Colon (tissue), 2 donors: ENCODE results near the gene THUMPD3.

ENCODE experiments used
- FAIRE-seq: peaks from 2 replicates; lab custom pipeline; 2012; peaks lifted over from hg19 to GRCh38; lab: Jason Lieb, UNC
- donor health status: control.
- donor health status: control.

Gene THUMPD3, protein sequence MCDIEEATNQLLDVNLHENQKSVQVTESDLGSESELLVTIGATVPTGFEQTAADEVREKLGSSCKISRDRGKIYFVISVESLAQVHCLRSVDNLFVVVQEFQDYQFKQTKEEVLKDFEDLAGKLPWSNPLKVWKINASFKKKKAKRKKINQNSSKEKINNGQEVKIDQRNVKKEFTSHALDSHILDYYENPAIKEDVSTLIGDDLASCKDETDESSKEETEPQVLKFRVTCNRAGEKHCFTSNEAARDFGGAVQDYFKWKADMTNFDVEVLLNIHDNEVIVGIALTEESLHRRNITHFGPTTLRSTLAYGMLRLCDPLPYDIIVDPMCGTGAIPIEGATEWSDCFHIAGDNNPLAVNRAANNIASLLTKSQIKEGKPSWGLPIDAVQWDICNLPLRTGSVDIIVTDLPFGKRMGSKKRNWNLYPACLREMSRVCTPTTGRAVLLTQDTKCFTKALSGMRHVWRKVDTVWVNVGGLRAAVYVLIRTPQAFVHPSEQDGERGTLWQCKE

DNA sequence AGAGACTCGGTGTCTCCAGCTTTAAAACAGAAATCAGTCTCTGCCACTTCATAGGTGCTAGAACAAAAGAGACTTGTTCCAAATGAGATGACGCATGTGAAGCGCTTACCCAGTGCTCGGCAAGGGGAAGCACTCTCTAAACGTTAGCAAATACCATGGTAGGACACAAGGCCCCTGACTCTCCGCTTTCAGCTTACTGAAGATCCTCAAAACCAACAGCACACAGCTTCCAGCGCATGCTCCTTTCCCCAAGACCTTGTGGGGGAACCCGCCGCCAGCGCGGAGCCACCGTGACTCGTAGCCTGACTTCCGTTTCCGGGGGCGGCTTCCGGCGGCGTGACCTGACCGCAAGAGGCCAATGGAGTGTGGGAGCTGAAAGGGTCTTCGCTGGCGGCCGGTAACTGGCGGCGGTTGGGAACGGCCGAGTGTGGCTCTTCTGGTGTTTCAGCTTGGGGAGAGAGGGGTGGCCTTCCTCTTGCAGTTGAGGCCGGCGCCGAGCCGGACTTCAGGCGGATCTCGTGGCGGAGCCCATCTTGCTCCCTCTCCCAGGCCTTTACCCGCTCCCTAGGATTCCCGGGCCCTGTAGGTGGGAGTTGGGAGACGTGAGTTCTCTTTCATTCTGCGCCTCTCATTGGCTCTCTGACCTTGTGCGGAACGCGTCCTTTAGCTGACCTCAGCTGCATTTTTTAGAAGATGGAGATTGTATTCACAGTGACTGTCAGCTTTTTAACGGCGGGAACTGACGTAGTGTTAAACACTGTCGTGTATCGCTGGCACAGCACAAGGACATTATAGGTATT lies at the start of gene THUMPD3:
Gene THUMPD3 (plus strand): TSS at position 324 of the 800 bp plus-strand sequence. CDS start 2,015 bp downstream, outside the sequence.
- no peak for FAIRE-seq

DNA sequence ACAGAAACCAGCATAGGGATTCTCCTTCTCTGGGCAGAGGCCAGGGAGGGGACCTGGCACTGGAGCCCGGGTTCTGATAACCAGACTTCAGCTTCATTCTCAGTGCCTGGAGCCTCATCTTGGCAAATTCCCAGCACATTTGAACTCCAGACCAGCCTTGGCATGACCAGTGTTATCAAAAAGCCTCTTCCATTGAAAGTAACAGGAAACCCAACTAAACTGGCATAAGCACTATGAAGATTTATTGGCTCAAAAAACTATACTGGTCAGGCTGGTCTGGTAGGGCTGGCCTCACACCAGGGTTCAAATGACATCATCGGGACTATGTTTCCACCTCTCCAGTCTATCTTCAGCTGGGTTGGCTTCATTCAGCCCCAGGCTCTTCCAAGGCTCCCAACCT lies 48.1 kb upstream of the THUMPD3 start:
- no peak for FAIRE-seq

DNA sequence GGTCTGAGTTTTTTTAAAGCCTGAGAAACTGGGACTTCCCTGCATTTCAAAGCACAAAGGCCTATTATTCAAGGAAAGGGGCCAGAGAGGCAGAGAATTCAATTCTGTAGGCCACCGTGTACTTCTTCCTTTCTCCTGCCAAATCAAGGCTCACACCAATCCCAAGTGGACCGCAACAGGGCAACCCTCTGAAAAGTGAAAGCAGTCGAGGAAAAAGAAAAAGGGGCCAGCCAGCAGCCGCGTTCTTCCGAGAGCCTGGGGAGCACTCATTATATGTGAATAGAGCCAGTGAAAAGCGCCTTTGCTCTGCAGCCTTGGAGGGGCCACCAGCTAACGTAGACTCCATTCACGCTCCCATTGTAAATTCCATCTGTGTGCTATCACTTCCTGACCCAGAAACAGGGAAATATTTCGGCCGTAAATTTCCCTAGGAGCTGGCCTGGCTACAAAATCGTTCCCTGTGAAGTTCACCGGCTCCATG lies 45.9 kb upstream of the THUMPD3 start:
- no peak for FAIRE-seq

DNA sequence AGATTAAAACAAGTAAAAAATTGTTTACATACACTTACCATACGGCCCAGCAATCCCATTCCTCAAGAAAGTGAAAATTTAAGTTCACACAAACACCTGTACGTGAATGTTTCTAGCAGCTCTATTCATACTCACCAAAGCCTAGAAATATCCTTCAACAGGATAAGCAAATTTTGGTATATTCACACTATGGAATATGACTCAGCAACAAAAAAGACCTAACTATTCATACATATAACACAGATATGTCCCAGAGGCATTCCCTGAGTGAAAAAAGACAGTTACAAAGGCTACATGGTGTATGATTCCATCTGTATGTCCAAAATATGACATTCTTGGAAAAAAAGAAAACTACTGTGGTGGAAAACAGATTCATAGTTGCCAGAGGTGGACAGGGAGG lies 40.1 kb upstream of the THUMPD3 start:
- FAIRE-seq = no peak

DNA sequence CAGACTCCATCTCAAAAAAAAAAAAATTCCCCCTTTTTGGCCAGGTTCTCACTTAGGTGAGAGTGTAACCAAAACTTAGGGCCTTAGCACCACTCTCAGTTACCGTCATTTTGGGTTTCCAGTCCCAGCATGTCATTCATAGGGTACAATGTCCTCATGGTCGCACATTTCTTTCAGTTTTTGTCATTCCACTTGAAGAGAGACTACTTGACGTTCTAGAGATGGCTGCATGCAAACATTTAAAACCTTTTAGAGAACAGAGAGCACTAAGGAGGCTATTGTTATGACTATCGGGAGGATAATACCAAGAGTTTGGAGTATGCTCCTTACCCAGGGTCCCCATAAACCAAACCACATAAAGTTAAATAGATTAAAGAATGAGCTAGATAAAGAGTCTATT lies 37.9 kb upstream of the THUMPD3 start:
- no peak for FAIRE-seq

DNA sequence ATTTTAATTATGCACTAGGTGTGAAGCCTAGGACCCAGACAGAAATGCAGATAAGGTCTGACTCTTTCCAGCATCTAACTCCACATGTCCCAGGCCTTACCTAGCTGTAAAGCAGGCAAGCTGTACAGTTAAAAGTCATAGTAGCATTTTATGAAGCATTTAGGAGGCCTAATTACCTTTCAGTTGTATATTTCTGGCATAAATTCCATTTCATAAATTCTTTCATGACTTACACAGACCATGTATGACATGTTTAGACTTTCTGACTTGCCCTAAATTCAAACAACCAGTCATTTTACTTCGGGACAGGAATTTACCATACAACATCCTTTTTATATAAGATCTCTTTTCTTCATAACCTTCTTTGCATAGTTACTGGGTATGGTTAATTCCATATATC lies 35.3 kb upstream of the THUMPD3 start:
- FAIRE-seq = no peak

DNA sequence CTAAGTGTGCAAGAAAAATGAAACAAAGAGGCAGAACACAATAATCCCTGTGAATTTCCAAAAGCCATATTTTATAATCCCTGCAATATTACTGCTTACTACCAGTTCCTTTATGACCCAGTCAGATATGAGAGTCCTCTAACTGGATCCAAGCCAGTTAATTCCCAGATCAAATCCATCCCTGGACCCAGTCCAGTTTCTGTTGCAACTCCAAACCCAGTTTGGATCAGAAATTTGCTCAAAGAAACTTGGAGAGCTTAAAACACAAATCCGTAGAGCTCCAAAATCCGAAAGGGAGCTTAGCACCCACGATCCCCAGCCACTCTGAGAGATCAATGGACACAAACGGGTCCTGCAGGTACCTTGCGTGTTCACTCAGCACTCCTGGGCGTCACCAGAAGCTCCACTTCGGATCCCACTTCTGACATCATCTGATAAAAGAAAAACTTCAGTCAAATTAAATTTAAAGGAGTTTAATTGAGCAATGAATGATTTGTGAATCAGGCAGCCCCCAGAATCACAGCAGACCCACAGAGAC lies 32.6 kb upstream of the THUMPD3 start:
- no peak for FAIRE-seq

DNA sequence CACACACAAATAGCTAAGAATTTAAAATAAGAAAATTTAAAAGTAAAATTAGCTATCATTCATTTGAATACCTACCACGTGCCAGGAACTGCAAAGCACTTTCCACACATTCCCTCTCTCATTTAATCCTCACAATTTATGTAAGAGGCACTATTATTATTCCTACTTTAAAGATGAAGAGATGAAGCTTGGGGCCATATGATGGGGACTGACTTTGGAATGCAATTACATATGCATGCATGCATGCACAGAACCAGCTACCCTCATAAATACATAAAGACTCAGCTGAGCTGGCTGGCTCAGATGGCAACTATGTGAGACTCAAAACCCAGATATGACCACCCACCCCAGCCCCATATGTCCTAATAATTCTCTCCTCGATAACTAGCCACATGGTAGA lies 31.7 kb upstream of the THUMPD3 start:
- FAIRE-seq = no peak

DNA sequence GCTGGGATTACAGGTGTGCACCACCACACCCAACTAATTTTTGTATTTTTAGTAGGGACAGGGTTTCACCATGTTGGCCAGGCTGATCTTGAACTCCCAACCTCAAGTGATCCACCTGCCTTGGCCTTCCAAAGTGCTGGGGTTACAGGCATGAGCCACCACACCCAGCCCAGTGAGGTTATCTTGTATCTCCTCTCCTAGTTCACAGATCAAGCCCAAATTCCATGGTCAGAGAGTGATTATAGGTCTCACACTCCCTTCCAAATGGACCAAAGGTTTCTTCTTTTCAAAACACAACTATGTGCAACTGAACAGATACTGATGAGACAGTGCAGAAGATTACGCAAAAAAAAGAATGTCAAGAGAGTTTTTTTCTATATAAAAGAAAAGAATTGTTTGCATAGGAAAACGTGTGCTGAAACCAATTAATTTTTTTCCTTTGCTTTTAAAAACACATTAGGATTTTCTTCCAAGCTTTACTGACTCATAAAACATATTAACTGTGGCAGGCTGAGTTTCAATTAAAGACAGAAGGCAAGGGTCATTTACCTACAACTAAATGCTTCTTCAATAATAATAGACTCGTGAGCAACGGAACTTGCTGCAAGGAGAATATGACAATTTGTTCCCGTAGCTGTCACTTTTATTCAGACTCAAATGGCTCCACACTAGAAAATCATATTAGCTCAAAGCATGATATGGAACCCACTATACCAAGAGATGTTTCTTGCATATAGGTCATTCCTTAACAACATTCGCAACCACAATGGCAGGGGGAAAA lies 30.4 kb upstream of the THUMPD3 start:
- no peak for FAIRE-seq

DNA sequence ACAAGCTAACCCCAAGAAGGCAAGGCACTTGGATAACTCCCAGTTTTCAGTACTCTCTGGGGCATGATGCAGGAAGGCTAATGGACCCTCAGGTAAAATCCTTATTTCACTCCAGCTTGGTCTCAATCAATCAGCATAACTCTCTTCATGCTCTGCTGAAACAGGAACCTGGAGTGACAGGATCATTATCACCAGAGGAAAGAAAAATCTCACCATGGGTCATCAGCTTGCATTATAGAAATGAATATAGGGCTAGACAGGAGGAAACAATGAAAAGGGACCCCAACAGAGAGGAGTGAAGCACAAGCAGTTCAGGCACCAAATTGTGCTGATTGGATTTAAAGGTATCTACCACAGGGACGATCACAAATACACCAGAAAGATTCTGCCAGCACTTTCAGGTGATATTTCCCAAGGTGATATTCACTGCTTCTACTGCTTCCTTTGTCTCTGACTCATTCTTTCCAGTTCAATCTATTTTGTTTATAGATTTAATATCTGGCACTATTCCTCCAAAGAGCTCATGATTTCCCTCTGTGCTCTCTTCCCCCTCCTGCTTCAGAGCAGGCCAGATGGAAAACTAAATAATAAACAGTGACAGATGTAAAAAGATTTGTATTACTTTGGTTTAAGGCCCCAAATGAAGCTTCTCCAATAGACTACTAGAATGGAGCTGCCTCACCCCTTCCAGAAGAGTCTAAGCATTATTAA lies 22.9 kb upstream of the THUMPD3 start:
- no peak for FAIRE-seq

DNA sequence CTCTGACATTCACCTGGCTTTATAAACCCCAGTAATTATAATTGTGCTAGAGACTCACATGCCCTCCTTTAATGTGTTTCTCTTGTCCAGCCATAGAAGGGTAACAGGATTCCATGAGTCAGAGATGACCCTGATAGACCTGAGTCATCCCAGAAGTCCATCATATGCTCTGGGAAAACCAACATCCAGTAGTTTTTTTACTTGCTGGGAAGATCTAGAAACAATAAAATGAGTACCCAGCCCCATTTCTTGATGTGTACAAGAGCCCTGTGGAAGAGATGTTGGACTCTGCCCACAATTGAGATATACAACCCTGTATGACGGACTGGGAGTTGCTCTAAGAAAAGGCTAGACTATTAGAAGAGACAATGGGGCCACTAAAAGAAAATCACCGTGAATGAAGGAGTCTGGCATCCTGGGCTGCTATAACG lies 22.4 kb upstream of the THUMPD3 start:
- no peak for FAIRE-seq

DNA sequence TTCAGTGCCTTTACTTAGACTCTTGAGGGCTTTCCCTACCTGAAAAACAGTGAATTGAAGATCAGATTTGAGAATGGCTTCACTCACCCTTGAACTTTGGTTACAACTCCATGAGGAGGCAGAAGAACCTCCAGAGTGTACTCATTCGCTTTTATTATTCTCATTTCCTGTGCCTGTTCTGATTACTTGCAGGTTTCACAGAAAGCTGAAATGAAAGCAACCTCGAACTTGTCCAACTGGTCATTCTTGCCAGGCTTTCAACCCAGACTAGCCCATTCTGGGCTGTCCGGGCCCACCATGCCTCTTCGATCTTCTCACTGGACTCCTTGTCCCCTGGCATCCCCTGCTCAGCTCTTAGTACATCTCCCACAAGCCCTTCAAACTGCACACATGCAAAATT lies 20.2 kb upstream of the THUMPD3 start:
- FAIRE-seq = no peak

DNA sequence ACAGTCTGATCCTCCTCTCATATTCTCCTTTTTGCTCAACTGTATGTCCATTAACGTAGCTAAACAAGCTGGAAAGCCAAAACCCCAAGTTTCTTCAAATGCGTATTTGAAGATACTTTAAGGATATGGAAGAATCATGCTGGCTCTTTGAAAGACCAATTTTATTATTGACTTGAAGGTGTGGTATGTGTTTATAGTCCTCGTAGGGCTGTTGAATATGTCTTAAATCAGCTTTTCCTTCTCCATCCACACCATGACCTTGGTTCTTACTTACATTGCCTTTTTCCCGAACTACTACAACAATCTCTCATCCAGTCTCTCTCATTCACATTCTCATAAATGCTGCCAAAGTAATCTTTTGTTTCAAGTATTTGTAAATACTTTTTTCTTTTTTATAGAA lies 19.7 kb upstream of the THUMPD3 start:
- FAIRE-seq = no peak

DNA sequence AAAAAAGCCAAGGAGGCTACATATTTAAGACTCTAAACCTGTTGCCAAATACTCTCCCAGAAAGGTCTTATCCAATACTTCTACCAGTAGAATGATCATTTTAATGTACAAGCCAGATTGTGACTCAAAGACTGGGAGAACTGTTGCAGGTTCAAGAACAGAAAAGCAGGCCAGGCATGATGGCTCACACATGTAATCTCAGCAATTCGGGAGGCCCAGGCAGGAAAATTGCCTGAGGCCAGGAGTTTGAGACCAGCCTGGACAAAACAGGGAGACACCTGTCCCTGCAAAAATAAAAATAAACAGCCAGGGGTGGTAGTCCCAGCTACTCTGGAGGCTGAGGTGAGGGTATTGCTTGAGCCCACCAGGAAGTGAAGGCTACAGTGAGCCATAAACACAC lies 17.8 kb upstream of the THUMPD3 start:
- FAIRE-seq = no peak

DNA sequence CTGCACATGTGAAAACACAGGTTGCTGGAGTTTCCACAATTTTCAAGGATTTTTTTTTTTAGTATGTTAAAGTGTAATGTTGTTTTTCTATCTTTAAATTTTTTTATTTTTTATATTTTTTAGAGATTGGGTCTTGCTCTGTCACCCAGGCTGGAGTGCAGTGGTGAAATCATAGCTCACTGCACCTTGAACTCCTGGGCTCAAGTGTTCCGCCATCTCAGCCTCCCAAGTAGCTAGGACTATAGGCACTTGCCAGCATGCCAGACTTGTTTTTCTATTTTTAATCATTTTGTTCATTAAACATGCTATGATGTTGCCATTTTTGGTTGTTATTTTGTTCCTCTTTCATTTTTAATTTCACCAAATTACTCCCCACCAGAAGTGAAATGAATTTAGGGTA lies 16.7 kb upstream of the THUMPD3 start:
- no peak for FAIRE-seq

DNA sequence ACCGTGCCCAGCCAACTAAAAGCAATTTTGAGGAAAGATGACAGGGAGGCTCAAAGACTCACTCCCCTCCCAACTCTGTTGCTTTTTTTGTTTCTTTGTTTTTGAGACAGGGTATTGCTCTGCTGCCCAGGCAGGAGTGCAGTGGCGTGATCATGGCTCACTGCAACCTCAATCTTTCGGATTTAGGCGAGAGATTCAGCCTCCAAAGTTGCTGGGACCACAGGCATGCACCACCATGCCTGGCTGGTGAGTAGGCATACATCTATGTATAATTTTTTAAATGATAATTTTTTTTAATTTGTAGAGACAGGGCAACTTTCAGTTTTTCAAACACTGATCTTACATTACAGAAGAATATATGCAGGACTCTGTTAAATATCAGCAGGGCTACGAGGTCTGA lies 15.8 kb upstream of the THUMPD3 start:
- no peak for FAIRE-seq

DNA sequence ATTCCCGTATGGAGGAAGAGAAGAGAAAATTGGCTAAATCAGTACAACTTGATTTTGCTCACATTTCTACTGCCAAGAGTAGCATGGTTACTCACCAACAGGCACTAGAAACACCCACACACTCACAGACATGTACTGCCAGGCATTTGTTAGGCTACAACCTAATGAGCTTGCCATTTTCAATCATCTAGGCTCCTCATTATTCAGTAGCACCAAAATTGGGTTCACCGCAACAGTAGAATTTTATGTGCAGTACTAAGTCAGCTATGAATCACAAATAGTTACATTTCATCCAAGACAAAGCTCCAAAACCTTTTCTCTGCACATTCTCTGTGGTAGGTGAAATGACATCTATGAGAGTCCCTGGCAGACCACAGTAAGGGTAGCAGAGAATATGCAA lies 15.0 kb upstream of the THUMPD3 start:
- no peak for FAIRE-seq

DNA sequence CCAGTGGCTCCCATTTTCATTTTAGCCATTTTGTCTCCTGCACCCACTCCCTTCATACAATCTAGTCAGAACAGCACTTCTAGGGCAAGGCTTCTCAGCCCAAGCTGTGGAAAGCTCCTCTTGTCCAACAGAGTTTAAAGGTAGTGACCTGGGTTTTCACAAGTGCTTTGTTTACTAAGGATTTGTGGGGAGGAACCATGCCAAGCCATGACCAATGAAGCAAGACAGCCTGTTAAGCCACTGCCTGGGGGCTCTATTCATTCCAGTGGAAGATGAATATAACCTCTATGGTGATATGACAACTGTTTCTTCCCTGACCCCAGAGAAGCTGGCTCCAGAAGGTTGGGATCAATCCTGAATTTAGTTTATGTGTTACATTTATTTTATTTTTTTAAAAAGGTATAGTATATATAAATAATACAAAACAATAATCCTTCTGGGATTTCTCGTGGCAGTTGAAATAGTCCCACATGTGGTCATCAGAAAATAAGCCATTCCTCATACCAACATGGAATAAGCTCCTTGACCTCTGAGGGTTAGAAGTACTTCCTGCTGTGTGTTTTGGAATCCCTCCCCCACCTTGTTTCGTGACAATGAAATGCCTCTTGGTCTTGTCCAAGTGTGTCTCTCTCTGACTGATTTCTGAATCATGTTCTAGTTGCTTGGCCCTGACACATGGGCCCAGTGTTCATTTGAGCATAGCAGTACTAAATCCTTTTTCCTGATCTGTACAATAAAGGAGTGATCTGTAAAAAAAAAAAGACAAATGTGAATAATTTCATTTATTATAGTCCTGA lies 13.3 kb upstream of the THUMPD3 start:
- FAIRE-seq = no peak

DNA sequence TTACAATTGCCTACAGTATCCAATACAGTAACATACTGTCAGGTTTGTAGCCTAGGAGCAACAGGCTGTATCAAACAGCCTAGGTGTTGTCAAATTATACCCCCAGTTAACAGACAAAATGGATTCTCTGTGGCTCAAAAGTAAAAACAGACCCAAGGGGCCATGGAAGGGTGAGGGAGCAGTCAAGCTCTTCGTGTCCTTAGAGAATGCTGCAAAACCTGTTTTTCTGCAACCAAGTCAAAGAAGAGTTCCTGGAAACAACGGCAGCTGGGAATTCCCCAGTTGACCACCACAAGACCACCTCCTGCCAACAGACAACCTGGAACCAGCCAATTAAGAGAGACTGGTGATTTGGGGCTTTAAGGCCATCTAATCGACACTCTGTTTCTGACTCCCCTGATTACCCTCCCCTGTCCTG lies 11.1 kb upstream of the THUMPD3 start:
- no peak for FAIRE-seq

DNA sequence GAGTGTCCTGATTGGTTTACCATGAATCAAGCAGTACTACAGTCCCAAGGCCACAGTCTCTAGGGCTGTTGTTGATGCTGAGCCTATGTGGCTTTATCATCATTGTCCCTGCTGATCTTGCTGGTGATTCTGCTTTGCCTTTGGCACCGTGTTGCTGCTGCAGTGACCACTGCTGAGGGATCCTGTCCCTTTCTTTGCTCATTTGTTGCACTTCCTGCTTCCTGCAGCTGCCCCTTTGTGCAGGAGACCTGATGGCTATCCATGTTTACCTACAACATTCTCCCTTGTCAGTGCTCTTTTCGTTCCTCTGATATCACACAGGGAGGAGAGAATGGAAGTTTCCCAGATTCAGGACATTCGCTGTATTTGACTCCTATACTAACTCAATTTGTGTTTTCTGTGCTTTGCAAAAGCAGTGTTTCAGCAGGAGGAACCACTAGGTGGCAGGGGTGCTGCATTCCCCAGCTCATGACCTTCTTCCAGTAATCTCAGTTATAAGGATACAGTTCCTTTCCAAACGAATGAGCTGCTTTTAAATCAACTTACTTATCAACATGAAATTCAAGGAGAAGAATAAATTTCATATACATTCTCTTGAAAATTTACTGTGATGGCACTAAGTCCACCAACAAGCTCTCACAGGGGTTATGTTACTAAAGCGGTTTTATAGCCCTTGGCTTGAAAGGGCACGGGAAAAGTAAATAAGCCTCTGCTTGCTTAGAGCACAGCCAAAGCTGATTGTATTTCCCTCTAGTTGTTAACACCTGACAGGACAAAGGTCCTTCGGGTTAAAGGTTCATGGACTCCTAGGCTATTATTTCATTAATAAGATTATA lies 9.7 kb upstream of the THUMPD3 start:
- FAIRE-seq = no peak
